Upper lobe of right lung (tissue), 1 donor: Measurements from ENCODE around the gene CCR6. TPM values are rescaled to one million over a fixed set of nuclear protein-coding genes. Genes with fewer than 3 reads are reported as not detected.
"Not testable (repeated sequence)": the region's sequence is repeated elsewhere in the genome, so short reads cannot be mapped to it uniquely, and the experiment has no call there.

Source experiments
- ATAC-seq: fragments of 200-7000 bp; cut with Tn5 transposase; one replicate; pipeline ENCODE4 v1.9.1; 2020; ENCODE audit warnings: mild to moderate bottlenecking, moderate library complexity
- DNase-seq: peaks from one replicate; pipeline ENCODE4 v3.0.0-alpha.2; 2020
- H3K27ac ChIP-seq: fragments of 200-600 bp; one replicate; pipeline ENCODE4 v1.8.0; 2022
- H3K27me3 ChIP-seq: fragments of 200-600 bp; one replicate; pipeline ENCODE4 v1.8.0; 2022; ENCODE audit warnings: mild to moderate bottlenecking
- H3K36me3 ChIP-seq: fragments of 200-600 bp; one replicate; pipeline ENCODE4 v1.8.0; 2022
- H3K4me1 ChIP-seq: fragments of 200-600 bp; one replicate; pipeline ENCODE4 v1.8.0; 2022
- H3K4me3 ChIP-seq: fragments of 200-600 bp; one replicate; pipeline ENCODE4 v1.8.0; 2022; ENCODE audit warnings: mild to moderate bottlenecking
- H3K9me3 ChIP-seq: fragments of 200-600 bp; one replicate; pipeline ENCODE4 v1.8.0; 2022
- CTCF ChIP-seq: fragments of 200-600 bp; IDR thresholded peaks from one replicate; pipeline ENCODE4 v1.8.0; 2022; ENCODE audit warnings: antibody characterized with exemption
- intact Hi-C: fragments of 100-400 bp; cut with DNase I; formaldehyde crosslinking; loops from one replicate; pipeline ENCODE4 v1.11.0; 2022
- total RNA-seq: library from RNA; stranded (reverse); fragmentation: NEBNext Ultra II Directional; extraction: Animal tissue kit (Norgen Biotek cat#: 25700); gene quantifications from one replicate; pipeline ENCODE4 v1.2.1, GENCODE V29; 2021
- donor health status: DM: no; HTN: yes; CAD: no; lungs with severe emphysema.

The CCR6 gene
- total RNA-seq, 1 donor from 2014 or later, result 1.4 TPM

GRCh38 chr6:167163476-167164011 is 40.6 kb downstream of the CCR6 start:
- DNase-seq, result no peak
- H3K27ac ChIP-seq, result no peak overlapping the region
- TF ChIP-seq CTCF, result no peak
- intact Hi-C loops, result no loop called here
- H3K36me3 ChIP-seq, result no peaks in the 10 kb centered on the region
- H3K27me3 ChIP-seq, result no peaks in the 10 kb centered on the region
- H3K4me3 ChIP-seq, result no peak overlapping the region
- H3K9me3 ChIP-seq, result no peaks in the 10 kb centered on the region
- no peak for ATAC-seq
- no peaks in the 10 kb centered on the region for H3K4me1 ChIP-seq

GRCh38 chr6:167164261-167164660 is 41.4 kb downstream of the CCR6 start:
- intact Hi-C loops, result no loop called here

DNA sequence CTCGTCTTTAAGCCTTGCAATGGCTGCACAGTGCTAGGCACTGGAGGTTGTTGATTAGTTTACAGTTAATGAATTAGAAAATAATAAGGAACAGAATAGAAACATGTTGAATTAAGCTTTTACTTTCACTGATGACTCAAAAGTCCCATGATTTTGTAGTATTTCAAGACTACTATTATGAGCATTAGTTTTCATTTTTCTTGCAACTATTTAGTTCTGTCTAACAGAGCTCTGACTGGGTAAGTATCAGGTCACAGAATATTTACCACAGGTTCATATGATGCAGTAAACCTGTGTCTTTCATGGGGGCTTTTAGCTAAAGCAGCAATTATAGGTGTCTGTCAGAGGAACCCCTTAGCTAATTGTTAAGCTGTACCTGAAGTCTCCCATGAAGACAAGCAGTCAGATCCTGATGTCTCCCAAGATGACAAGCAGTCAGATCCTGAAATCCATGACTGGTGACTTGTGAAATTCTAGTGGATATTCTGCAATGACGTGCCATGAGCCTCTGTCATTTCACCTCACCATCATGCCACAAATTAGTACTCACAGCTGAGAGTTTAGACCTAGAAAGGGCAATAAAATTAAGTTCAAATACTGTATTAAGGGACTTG is 43.1 kb downstream of the CCR6 start:
- Histone ChIP-seq H3K36me3 (no peaks in the 10 kb centered on the region), H3K27me3 (no peaks in the 10 kb centered on the region), H3K4me1 (no peaks in the 10 kb centered on the region), H3K9me3 (no peaks in the 10 kb centered on the region), H3K27ac (no peak overlapping the region), H3K4me3 (no peak overlapping the region)
- ATAC-seq, result no peak
- intact Hi-C loops, result no loop called here
- no peak for DNase-seq
- TF ChIP-seq CTCF, result no peak

More at GRCh38 chr6:167164261-167164660, 41.4 kb downstream of the CCR6 start:
- DNase-seq, result no peak
- no peak overlapping the region for H3K4me3 ChIP-seq
- H3K27ac ChIP-seq, result no peak overlapping the region
- H3K4me1 ChIP-seq, result no peaks in the 10 kb centered on the region
- no peaks in the 10 kb centered on the region for H3K36me3 ChIP-seq
- no peaks in the 10 kb centered on the region for H3K27me3 ChIP-seq
- ATAC-seq, result no peak
- H3K9me3 ChIP-seq, result no peaks in the 10 kb centered on the region
- TF ChIP-seq CTCF, result no peak

DNA sequence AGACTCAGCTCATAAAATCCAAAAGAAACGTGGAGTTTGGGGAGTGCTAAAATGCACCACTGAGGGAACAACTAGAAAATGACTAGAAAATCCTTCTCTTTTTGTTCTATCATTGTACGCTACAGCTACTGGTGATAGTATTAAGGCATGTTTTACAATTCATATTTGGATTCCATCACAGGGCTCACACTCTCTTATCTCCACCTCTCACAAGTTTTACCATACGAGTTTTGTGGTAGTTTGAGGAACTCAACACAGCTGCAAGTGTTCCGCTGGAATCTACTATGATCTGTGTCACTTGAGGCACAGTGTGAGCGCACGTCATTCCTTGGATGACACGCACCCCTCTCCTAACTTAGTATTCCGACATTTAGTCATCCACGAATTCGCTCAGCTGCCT is 44.8 kb downstream of the CCR6 start:
- DNase-seq, H3K4me1 ChIP-seq, H3K27me3 ChIP-seq, H3K27ac ChIP-seq, intact Hi-C loops, H3K4me3 ChIP-seq, ATAC-seq, H3K36me3 ChIP-seq, H3K9me3 ChIP-seq: not testable (repeated sequence)

- H3K27ac ChIP-seq, H3K36me3 ChIP-seq, H3K4me3 ChIP-seq, DNase-seq, H3K27me3 ChIP-seq, ATAC-seq, intact Hi-C loops, H3K9me3 ChIP-seq, H3K4me1 ChIP-seq: not testable (repeated sequence)
Measured at GRCh38 chr6:167168296-167168695, 45.4 kb downstream of the CCR6 start.

DNA sequence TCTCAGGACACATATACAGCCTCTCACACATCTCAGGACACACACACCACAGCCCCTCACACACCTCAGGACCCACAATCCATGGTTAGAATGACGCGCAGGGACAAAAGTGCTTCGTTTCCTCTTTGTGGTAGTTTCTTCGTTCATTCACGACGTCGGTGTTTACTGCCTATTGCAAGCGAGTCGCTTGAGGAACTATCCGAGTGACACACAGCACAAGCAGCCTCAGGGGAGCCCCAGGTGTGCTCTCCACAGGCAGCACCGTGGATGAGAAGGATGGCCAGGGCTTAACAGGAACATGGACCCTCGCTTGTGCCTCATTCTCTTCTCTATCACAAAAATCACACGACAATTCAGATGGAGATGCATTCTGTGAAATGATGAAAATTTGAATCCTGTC is 47.0 kb downstream of the CCR6 start:
- H3K36me3 ChIP-seq, H3K27ac ChIP-seq, H3K9me3 ChIP-seq, H3K27me3 ChIP-seq, ATAC-seq, intact Hi-C loops, H3K4me3 ChIP-seq, DNase-seq, H3K4me1 ChIP-seq: not testable (repeated sequence)

GRCh38 chr6:167171300-167171699 is 48.4 kb downstream of the CCR6 start:
- H3K9me3 ChIP-seq, H3K36me3 ChIP-seq, H3K27ac ChIP-seq, H3K4me1 ChIP-seq, H3K4me3 ChIP-seq, intact Hi-C loops, DNase-seq, H3K27me3 ChIP-seq, ATAC-seq: not testable (repeated sequence)

- H3K9me3 ChIP-seq, H3K4me3 ChIP-seq, H3K36me3 ChIP-seq, DNase-seq, intact Hi-C loops, H3K27ac ChIP-seq, ATAC-seq, H3K27me3 ChIP-seq, H3K4me1 ChIP-seq: not testable (repeated sequence)
Measured at GRCh38 chr6:167172011-167172410, 49.1 kb downstream of the CCR6 start.

DNA sequence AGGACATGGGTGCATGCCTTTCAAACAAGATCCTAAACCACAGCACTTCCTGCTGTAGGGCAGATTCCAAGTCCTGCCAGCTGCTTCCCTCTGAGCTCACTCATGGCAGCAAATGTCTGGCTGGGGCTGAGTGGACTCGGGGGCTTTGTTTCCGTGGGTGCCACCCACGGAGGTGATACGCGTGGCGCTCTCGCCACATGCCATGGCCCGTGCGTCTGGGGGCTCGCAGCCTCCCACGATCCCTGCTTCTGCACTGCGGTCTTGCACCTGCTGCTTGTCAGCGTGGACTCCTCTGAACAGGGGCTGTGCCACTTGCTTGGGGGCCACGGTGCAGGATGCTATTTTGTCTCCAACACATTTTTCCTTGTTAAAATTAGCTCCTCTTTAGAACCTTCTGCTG is 54.4 kb downstream of the CCR6 start:
- H3K9me3 ChIP-seq, H3K27ac ChIP-seq, H3K4me1 ChIP-seq, DNase-seq, H3K4me3 ChIP-seq, intact Hi-C loops, ATAC-seq, H3K36me3 ChIP-seq, H3K27me3 ChIP-seq: not testable (repeated sequence)

- H3K27me3 ChIP-seq, DNase-seq, H3K4me3 ChIP-seq, H3K9me3 ChIP-seq, H3K27ac ChIP-seq, ATAC-seq, H3K4me1 ChIP-seq, intact Hi-C loops, H3K36me3 ChIP-seq: not testable (repeated sequence)
Measured at GRCh38 chr6:167178896-167179655, 56.2 kb downstream of the CCR6 start.

GRCh38 chr6:167180086-167180485 is 57.2 kb downstream of the CCR6 start:
- H3K27me3 ChIP-seq, H3K36me3 ChIP-seq, H3K9me3 ChIP-seq, H3K4me3 ChIP-seq, H3K4me1 ChIP-seq, intact Hi-C loops, ATAC-seq, DNase-seq, H3K27ac ChIP-seq: not testable (repeated sequence)
